Keratinocyte (primary cell): ENCODE measurements around the gene NPDC1. TPM values are rescaled to one million over a fixed set of nuclear protein-coding genes. Genes with fewer than 3 reads are reported as not detected.

Source experiments
- DNase-seq: peaks from one replicate; pipeline ENCODE4 v3.0.0-alpha.2; 2011; ENCODE audit warnings: low read depth, missing footprints, low spot score
- FAIRE-seq: peaks from 2 replicates; lab custom pipeline; 2011; peaks lifted over from hg19 to GRCh38; lab: Jason Lieb, UNC
- H2AFZ ChIP-seq: 2 replicates; pipeline ENCODE4 v1.6.0; 2012; ENCODE audit warnings: low read length, control low read depth, inconsistent platforms; ENCODE audit not compliant: control insufficient read depth
- H3K27ac ChIP-seq: 2 replicates; pipeline ENCODE4 v1.5.1; 2011; ENCODE audit warnings: low read length; ENCODE audit not compliant: control insufficient read depth, insufficient read depth
- H3K27me3 ChIP-seq: 3 replicates; pipeline ENCODE4 v1.6.0; 2011; ENCODE audit warnings: low read length; ENCODE audit not compliant: control insufficient read depth, insufficient read depth; ENCODE audit errors: extremely low read depth
- H3K36me3 ChIP-seq, 2 experiments: 2 replicates in 1 of 2; 3 replicates in 1 of 2; pipeline ENCODE4 v1.5.1; 2011; ENCODE audit warnings: low read length in 2 of 2, mild to moderate bottlenecking in 1 of 2; ENCODE audit not compliant: control insufficient read depth in 2 of 2, insufficient read depth in 2 of 2; ENCODE audit errors: extremely low read depth in 1 of 2
- H3K4me1 ChIP-seq: 3 replicates; pipeline ENCODE4 v1.5.1; 2011; ENCODE audit warnings: low read length; ENCODE audit not compliant: control insufficient read depth, insufficient read depth; ENCODE audit errors: extremely low read depth
- H3K4me2 ChIP-seq: 3 replicates; pipeline ENCODE4 v1.6.0; 2011; ENCODE audit warnings: low read depth, low read length; ENCODE audit not compliant: control insufficient read depth, insufficient read depth; ENCODE audit errors: extremely low read depth
- H3K4me3 ChIP-seq, 3 experiments: fragments of 200-600 bp in 1 of 3; sonication (generic) in 1 of 3; 2 replicates in 2 of 3; 3 replicates in 1 of 3; pipeline ENCODE4 v1.5.1; 2011 to 2016; ENCODE audit warnings: low read length in 3 of 3, mild to moderate bottlenecking in 3 of 3, control low read depth in 2 of 3, inconsistent platforms in 1 of 3, low read depth in 1 of 3, mixed read lengths in 1 of 3, mixed run types in 1 of 3, moderate library complexity in 1 of 3; ENCODE audit not compliant: control insufficient read depth in 2 of 3, insufficient read depth in 2 of 3; ENCODE audit errors: extremely low read depth in 1 of 3
- H3K79me2 ChIP-seq: 2 replicates; pipeline ENCODE4 v1.6.0; 2012; ENCODE audit warnings: low read length; ENCODE audit not compliant: control insufficient read depth, insufficient read depth
- H3K9ac ChIP-seq: 3 replicates; pipeline ENCODE4 v1.6.0; 2011; ENCODE audit warnings: low read length; ENCODE audit not compliant: control insufficient read depth, insufficient read depth; ENCODE audit errors: extremely low read depth
- H3K9me1 ChIP-seq: 3 replicates; pipeline ENCODE4 v1.6.0; 2011; ENCODE audit warnings: low read length; ENCODE audit not compliant: control insufficient read depth, insufficient read depth; ENCODE audit errors: extremely low read depth
- H3K9me3 ChIP-seq: 2 replicates; pipeline ENCODE4 v1.5.1; 2012; ENCODE audit warnings: low read depth, low read length; ENCODE audit not compliant: control insufficient read depth
- H4K20me1 ChIP-seq: 3 replicates; pipeline ENCODE4 v1.6.0; 2011; ENCODE audit warnings: low read length; ENCODE audit not compliant: control insufficient read depth, insufficient read depth; ENCODE audit errors: extremely low read depth
- EZH2 ChIP-seq: IDR thresholded peaks from one replicate; pipeline ENCODE4 v1.6.1; 2012; ENCODE audit warnings: inconsistent platforms, mild to moderate bottlenecking, low read length, moderate library complexity
- dilution Hi-C: fragments of 300-500 bp; cut with MboI; formaldehyde crosslinking; loops from one replicate; pipeline ENCODE4 v1.7.0; 2020; ENCODE audit warnings: low sequenced_read_pairs; ENCODE audit not compliant: extremely low pct_ligation_motif_present
- polyA plus RNA-seq, 5 experiments: library from polyadenylated mRNA; depleted of rRNA in 3 of 5; stranded (reverse) in 3 of 5; stranded (forward) in 1 of 5; unstranded in 1 of 5; fragments of >200 nt; gene quantifications; 1 replicate in 1 of 5; 2 replicates in 3 of 5; 3 replicates in 1 of 5; pipeline versions ENCODE4 v1.2.1 to v1.2.3, GENCODE V29; 2011 to 2012; ENCODE audit warnings: missing spikeins in 2 of 5, low read depth in 1 of 5, low replicate concordance in 1 of 5
- TF ChIP-seq, protein P1 (sequence below), 3 experiments: IDR thresholded peaks in 1 of 3; conservative IDR thresholded peaks in 1 of 3; optimal IDR thresholded peaks in 1 of 3; 2 replicates in 2 of 3; 3 replicates in 1 of 3; pipeline versions ENCODE3 to v1.5.1; 2011; ENCODE audit warnings: low read length in 3 of 3, mild to moderate bottlenecking in 3 of 3, moderate library complexity in 2 of 3, control low read depth in 1 of 3, inconsistent platforms in 1 of 3; ENCODE audit not compliant: insufficient read depth in 2 of 3; ENCODE audit errors: extremely low read depth in 1 of 3

The NPDC1 gene
- polyA plus RNA-seq, 1 donor (not counting 4 experiments of a cell fraction or from before 2014, with no cell fraction given): 9.8 TPM

DNA sequence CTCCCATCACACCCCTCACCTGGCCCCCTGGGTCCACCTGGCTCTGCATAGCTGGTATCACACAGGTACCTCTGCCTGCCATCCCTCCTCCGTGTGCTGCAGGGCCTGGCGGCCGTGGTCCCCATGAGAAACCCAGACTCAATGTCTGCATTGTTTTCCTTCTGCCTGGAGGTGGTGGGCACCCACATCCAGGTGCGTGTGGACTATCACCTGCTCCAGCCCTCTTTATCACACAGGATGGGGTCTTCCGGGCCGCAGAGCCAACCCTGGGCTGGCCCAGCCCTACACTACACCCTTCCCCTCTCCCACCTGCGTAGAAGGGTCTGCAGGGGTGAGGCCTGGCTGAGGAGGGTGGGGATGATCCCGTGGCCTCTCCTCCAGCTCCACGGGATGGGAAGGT, 7.1 kb downstream of the NPDC1 start:
- Histone ChIP-seq H2AFZ (no peak overlapping the region), H3K27me3 (peaks cover 2% of the 10 kb centered on the region), H3K4me3 (no peak overlapping the region), H3K36me3 (peaks cover 0 to 4% of the 10 kb centered on the region in 2 experiments), H3K9ac (no peak overlapping the region), H3K9me1 (no peaks in the 10 kb centered on the region), H4K20me1 (no peaks in the 10 kb centered on the region), H3K79me2 (no peaks in the 10 kb centered on the region), H3K4me2 (no peak overlapping the region), H3K9me3 (no peaks in the 10 kb centered on the region), H3K27ac (no peak overlapping the region), H3K4me1 (peaks cover 3% of the 10 kb centered on the region)
- FAIRE-seq (no peak), DNase-seq (no peak)
- dilution Hi-C loops: no loop called here
- no peak for TF ChIP-seq EZH2
- TF ChIP-seq, protein P1, sequence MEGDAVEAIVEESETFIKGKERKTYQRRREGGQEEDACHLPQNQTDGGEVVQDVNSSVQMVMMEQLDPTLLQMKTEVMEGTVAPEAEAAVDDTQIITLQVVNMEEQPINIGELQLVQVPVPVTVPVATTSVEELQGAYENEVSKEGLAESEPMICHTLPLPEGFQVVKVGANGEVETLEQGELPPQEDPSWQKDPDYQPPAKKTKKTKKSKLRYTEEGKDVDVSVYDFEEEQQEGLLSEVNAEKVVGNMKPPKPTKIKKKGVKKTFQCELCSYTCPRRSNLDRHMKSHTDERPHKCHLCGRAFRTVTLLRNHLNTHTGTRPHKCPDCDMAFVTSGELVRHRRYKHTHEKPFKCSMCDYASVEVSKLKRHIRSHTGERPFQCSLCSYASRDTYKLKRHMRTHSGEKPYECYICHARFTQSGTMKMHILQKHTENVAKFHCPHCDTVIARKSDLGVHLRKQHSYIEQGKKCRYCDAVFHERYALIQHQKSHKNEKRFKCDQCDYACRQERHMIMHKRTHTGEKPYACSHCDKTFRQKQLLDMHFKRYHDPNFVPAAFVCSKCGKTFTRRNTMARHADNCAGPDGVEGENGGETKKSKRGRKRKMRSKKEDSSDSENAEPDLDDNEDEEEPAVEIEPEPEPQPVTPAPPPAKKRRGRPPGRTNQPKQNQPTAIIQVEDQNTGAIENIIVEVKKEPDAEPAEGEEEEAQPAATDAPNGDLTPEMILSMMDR (optimal IDR thresholded peaks at IDR 0.05 in 1 of 3, IDR thresholded peaks at IDR 0.05 in 1 of 3, conservative IDR thresholded peaks at IDR 0.05 in 1 of 3; ENCODE audit: extremely low read depth in 1 of 3, insufficient read depth in 2 of 3, low read length in 3 of 3): no peak

DNA sequence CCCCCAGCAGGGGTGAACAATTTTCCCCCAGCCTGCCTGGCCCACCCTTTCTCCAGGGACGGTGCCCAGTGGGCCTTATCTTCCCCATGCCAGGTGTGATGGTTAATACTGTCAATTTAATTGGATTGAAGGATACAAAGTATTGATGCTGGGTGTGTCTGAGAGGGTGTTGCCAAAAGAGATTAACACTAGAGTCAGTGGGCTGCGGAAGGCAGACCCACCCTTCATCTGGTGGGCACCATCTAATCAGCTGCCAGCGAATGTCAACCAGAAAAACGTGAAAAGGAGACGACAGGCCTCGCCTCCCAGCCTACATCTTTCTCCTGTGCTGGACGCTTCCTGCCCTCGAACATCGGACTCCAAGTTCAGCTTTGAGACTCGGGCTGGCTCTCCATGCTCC, 8.5 kb downstream of the NPDC1 start:
- no peaks in the 10 kb centered on the region for H3K9me1 ChIP-seq
- no peaks in the 10 kb centered on the region for H4K20me1 ChIP-seq
- dilution Hi-C loops: no loop called here
- no peak overlapping the region for H3K27ac ChIP-seq
- H3K27me3 ChIP-seq: no peaks in the 10 kb centered on the region
- H3K36me3 ChIP-seq: peaks cover 0 to 4% of the 10 kb centered on the region in 2 experiments
- no peak overlapping the region for H2AFZ ChIP-seq
- peaks cover 3% of the 10 kb centered on the region for H3K4me1 ChIP-seq
- H3K4me2 ChIP-seq: no peak overlapping the region
- no peak overlapping the region for H3K9ac ChIP-seq
- no peak for DNase-seq
- FAIRE-seq: no peak
- no peak overlapping the region for H3K4me3 ChIP-seq
- H3K9me3 ChIP-seq: no peaks in the 10 kb centered on the region
- TF ChIP-seq, protein P1 (optimal IDR thresholded peaks at IDR 0.05 in 1 of 3, IDR thresholded peaks at IDR 0.05 in 1 of 3, conservative IDR thresholded peaks at IDR 0.05 in 1 of 3; ENCODE audit: extremely low read depth in 1 of 3, insufficient read depth in 2 of 3, low read length in 3 of 3): no peak
- TF ChIP-seq EZH2: no peak
- no peaks in the 10 kb centered on the region for H3K79me2 ChIP-seq
